ENCODE data around the gene SCGN.

The SCGN gene, protein sequence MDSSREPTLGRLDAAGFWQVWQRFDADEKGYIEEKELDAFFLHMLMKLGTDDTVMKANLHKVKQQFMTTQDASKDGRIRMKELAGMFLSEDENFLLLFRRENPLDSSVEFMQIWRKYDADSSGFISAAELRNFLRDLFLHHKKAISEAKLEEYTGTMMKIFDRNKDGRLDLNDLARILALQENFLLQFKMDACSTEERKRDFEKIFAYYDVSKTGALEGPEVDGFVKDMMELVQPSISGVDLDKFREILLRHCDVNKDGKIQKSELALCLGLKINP

GRCh38 chr6:25652007-25652515 is at the start of gene SCGN:
Gene SCGN (plus strand): TSS chr6:25652215. CDS start chr6:25652404, 189 bp downstream.
- peak; percentile 73 for DNase-seq (ENCODE audit: low read depth)
- TF ChIP-seq, protein P1, sequence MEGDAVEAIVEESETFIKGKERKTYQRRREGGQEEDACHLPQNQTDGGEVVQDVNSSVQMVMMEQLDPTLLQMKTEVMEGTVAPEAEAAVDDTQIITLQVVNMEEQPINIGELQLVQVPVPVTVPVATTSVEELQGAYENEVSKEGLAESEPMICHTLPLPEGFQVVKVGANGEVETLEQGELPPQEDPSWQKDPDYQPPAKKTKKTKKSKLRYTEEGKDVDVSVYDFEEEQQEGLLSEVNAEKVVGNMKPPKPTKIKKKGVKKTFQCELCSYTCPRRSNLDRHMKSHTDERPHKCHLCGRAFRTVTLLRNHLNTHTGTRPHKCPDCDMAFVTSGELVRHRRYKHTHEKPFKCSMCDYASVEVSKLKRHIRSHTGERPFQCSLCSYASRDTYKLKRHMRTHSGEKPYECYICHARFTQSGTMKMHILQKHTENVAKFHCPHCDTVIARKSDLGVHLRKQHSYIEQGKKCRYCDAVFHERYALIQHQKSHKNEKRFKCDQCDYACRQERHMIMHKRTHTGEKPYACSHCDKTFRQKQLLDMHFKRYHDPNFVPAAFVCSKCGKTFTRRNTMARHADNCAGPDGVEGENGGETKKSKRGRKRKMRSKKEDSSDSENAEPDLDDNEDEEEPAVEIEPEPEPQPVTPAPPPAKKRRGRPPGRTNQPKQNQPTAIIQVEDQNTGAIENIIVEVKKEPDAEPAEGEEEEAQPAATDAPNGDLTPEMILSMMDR (IDR thresholded peaks at IDR 0.05; ENCODE audit: low read length, missing control alignments), result no peak
- H3K4me3 ChIP-seq (replicated peaks; ENCODE audit: low read depth, low read length), result no peak within 1 kb of the TSS

- TF ChIP-seq, protein P1 (IDR thresholded peaks at IDR 0.05; ENCODE audit: low read length, missing control alignments), result no peak
- no peak overlapping the region for H3K4me3 ChIP-seq (replicated peaks; ENCODE audit: low read depth, low read length)
- DNase-seq (ENCODE audit: low read depth), result no peak
Measured at GRCh38 chr6:25602674-25602982, 49.4 kb upstream of the SCGN start.

DNA sequence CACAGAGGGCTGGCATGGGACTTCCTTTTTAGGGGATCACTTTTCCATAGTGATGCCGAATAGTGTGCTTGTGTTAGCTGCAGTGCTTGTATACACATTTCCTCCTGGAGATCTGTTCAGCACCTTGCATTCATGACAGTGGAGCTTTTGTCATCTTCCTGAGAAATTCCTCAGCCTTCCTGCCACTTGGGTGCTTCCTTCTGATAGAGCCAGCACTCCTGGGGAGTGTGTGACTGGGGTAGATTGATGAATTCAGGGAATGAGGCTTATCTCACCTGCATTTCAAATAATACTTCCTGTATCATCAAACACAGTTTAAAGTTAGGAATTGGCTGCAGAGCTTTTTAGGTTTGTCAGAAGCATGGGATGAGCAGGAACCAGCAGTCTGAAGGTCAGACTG is 48.8 kb upstream of the SCGN start:
- TF ChIP-seq, protein P1 (IDR thresholded peaks at IDR 0.05; ENCODE audit: low read length, missing control alignments), result no peak
- H3K4me3 ChIP-seq (replicated peaks; ENCODE audit: low read depth, low read length), result no peak overlapping the region
- no peak for DNase-seq (ENCODE audit: low read depth)

GRCh38 chr6:25606151-25606550 is 45.9 kb upstream of the SCGN start:
- no peak overlapping the region for H3K4me3 ChIP-seq (replicated peaks; ENCODE audit: low read depth, low read length)
- TF ChIP-seq, protein P1 (IDR thresholded peaks at IDR 0.05; ENCODE audit: low read length, missing control alignments), result no peak
- no peak for DNase-seq (ENCODE audit: low read depth)

GRCh38 chr6:25608558-25609174 is 43.3 kb upstream of the SCGN start:
- H3K4me3 ChIP-seq (replicated peaks; ENCODE audit: low read depth, low read length), result no peak overlapping the region
- no peak for DNase-seq (ENCODE audit: low read depth)
- TF ChIP-seq, protein P1 (IDR thresholded peaks at IDR 0.05; ENCODE audit: low read length, missing control alignments), result no peak

GRCh38 chr6:25612666-25613065 is 39.3 kb upstream of the SCGN start:
- no peak overlapping the region for H3K4me3 ChIP-seq (replicated peaks; ENCODE audit: low read depth, low read length)
- no peak for DNase-seq (ENCODE audit: low read depth)
- TF ChIP-seq, protein P1 (IDR thresholded peaks at IDR 0.05; ENCODE audit: low read length, missing control alignments), result no peak
